A549 (cell line): ENCODE data around the gene GPR15LG. TPM values are rescaled to one million over a fixed set of nuclear protein-coding genes. Genes with fewer than 3 reads are reported as not detected.
"Not testable (repeated sequence)": the region's sequence is repeated elsewhere in the genome, so short reads cannot be mapped to it uniquely, and the experiment has no call there.

Experiments
- ATAC-seq, 2 experiments: fragments of 200-7000 bp in 1 of 2; fragments of >200 bp in 1 of 2; cut with Nextera tagmentation in 1 of 2; cut with Tn5 transposase in 1 of 2; 3 replicates each; pipeline versions ENCODE4 v1.8.0 to v1.9.1; 2018 to 2020; ENCODE audit warnings: mild to moderate bottlenecking in 1 of 2, moderate library complexity in 1 of 2
- CTCF ChIA-PET: fragments of 300-600 bp; sonication (Branson Sonifier 250); formaldehyde crosslinking; extraction: SDS; loops from one replicate; lab custom pipeline; 2021; ENCODE audit warnings: antibody characterized with exemption, inconsistent platforms; lab: Yijun Ruan, JAX
- POLR2A ChIA-PET: fragments of 350-600 bp; formaldehyde crosslinking; extraction: SDS; loops from one replicate; lab custom pipeline; 2021; ENCODE audit warnings: antibody characterized with exemption, inconsistent platforms; lab: Yijun Ruan, JAX
- DNase-seq, 2 experiments: peaks; one replicate each; pipeline versions ENCODE4 v3.0.0 to v3.0.0-alpha.2; 2011 to 2016; ENCODE audit warnings: low read depth in 1 of 2, low spot score in 1 of 2
- FAIRE-seq: peaks from 2 replicates; lab custom pipeline; 2011; peaks lifted over from hg19 to GRCh38; lab: Jason Lieb, UNC
- H3K27ac ChIP-seq, 2 experiments: fragments of >200 bp; sonication (Bioruptor Twin); formaldehyde crosslinking; 3 replicates each; pipeline ENCODE4 v1.5.1; 2016 to 2017
- H3K4me1 ChIP-seq: fragments of >200 bp; sonication (Bioruptor Twin); formaldehyde crosslinking; 3 replicates; pipeline ENCODE4 v1.6.1; 2016
- H3K4me2 ChIP-seq: fragments of >200 bp; sonication (Bioruptor Twin); formaldehyde crosslinking; 3 replicates; pipeline ENCODE4 v1.6.1; 2016
- H3K4me3 ChIP-seq: fragments of >200 bp; sonication (Bioruptor Twin); formaldehyde crosslinking; 3 replicates; pipeline ENCODE4 v1.5.1; 2016
- H3K9me3 ChIP-seq: fragments of >200 bp; sonication (Bioruptor Twin); formaldehyde crosslinking; 3 replicates; pipeline ENCODE4 v1.6.1; 2016
- ATOH8 ChIP-seq: fragments of 250-450 bp; sonication (Bioruptor Pico); IDR thresholded peaks from 2 replicates; pipeline ENCODE4 v1.5.0; 2020; ENCODE audit warnings: low read depth, mild to moderate bottlenecking, moderate library complexity
- BHLHE40 ChIP-seq: IDR thresholded peaks from 2 replicates; pipeline ENCODE4 v1.6.1; 2012; ENCODE audit warnings: low read depth, low read length, inconsistent platforms
- CEBPB ChIP-seq, 2 experiments: fragments of >200 bp in 1 of 2; sonication (Bioruptor Twin) in 1 of 2; formaldehyde crosslinking in 1 of 2; IDR thresholded peaks; 2 replicates each; pipeline ENCODE4 v1.6.1; 2012 to 2016
- CHD2 ChIP-seq: fragments of 150-350 bp; IDR thresholded peaks from 2 replicates; pipeline ENCODE4 v1.6.1; 2014; ENCODE audit warnings: low read length; ENCODE audit not compliant: partially characterized antibody
- CTCF ChIP-seq: fragments of >200 bp; sonication (Bioruptor Twin); formaldehyde crosslinking; IDR thresholded peaks from 3 replicates; pipeline ENCODE4 v1.5.1; 2016
- FOSB ChIP-seq: fragments of 250-450 bp; sonication (Bioruptor Pico); IDR thresholded peaks from 2 replicates; pipeline ENCODE4 v1.5.0; 2020; ENCODE audit warnings: mild to moderate bottlenecking, moderate library complexity
- FOSL2 ChIP-seq, 2 experiments: fragments of 450-650 bp in 1 of 2; fragments of >200 bp in 1 of 2; sonication (Bioruptor Twin) in 1 of 2; formaldehyde crosslinking; IDR thresholded peaks; 2 replicates each; pipeline versions ENCODE4 v1.5.0 to v1.6.1; 2016 to 2020; ENCODE audit warnings: mild to moderate bottlenecking in 1 of 2, moderate library complexity in 1 of 2
- HOXA7 ChIP-seq: fragments of 250-450 bp; sonication (Bioruptor Pico); IDR thresholded peaks from 2 replicates; pipeline ENCODE4 v1.5.0; 2020; ENCODE audit warnings: mild to moderate bottlenecking, moderate library complexity
- HOXB5 ChIP-seq: fragments of 250-450 bp; sonication (Bioruptor Pico); IDR thresholded peaks from 2 replicates; pipeline ENCODE4 v1.5.0; 2020; ENCODE audit warnings: mild to moderate bottlenecking, moderate library complexity
- JUN ChIP-seq, 2 experiments: fragments of >200 bp; sonication (Bioruptor Twin); formaldehyde crosslinking; IDR thresholded peaks; 2 replicates in 1 of 2; 3 replicates in 1 of 2; pipeline ENCODE4 v1.6.1; 2016 to 2017
- MAFK ChIP-seq: fragments of 450-650 bp; IDR thresholded peaks from 2 replicates; pipeline ENCODE4 v1.6.1; 2014; ENCODE audit not compliant: partially characterized antibody
- MAZ ChIP-seq: fragments of 150-350 bp; IDR thresholded peaks from 2 replicates; pipeline ENCODE4 v1.6.1; 2014; ENCODE audit warnings: antibody characterized with exemption, low read depth, low read length, borderline replicate concordance
- MYC ChIP-seq: IDR thresholded peaks from 2 replicates; pipeline ENCODE4 v1.6.1; 2012; ENCODE audit warnings: mild to moderate bottlenecking, inconsistent platforms, low read length, improper control_type of control experiment, borderline replicate concordance
- RAD21 ChIP-seq, 2 experiments: fragments of >200 bp in 1 of 2; sonication (Bioruptor Twin) in 1 of 2; formaldehyde crosslinking in 1 of 2; IDR thresholded peaks in 1 of 2; conservative IDR thresholded peaks in 1 of 2; 2 replicates in 1 of 2; 3 replicates in 1 of 2; pipeline ENCODE4 v1.6.1; 2012 to 2018; ENCODE audit warnings: inconsistent platforms in 1 of 2
- RFX5 ChIP-seq: fragments of 450-650 bp; IDR thresholded peaks from 2 replicates; pipeline ENCODE4 v1.7.1; 2014; ENCODE audit warnings: antibody characterized with exemption, mild to moderate bottlenecking, moderate library complexity
- SREBF2 ChIP-seq: fragments of 450-650 bp; IDR thresholded peaks from 2 replicates; pipeline ENCODE4 v1.6.1; 2014; ENCODE audit warnings: mild to moderate bottlenecking, moderate library complexity
- ZFP36 ChIP-seq: fragments of 450-650 bp; IDR thresholded peaks from 2 replicates; pipeline ENCODE4 v1.6.1; 2014; ENCODE audit warnings: borderline replicate concordance; ENCODE audit not compliant: partially characterized antibody
- ZSCAN20 ChIP-seq: fragments of 250-450 bp; sonication (Bioruptor Pico); IDR thresholded peaks from 2 replicates; pipeline ENCODE4 v1.8.0; 2022; ENCODE audit warnings: mild to moderate bottlenecking, moderate library complexity
- WGBS: methylation state at CpG from one replicate; pipeline ENCODE4 v1.1.6; 2017; ENCODE audit errors: missing lambda C conversion rate; 5-methylcytosine and 5-hydroxymethylcytosine counted together
- polyA minus RNA-seq: library from RNA; depleted of rRNA, polyadenylated mRNA; stranded (reverse); fragments of >200 nt; gene quantifications from 2 replicates; pipeline ENCODE4 v1.2.3, GENCODE V29; 2011; rRNA and poly(A)+ RNA removed
- polyA plus RNA-seq, 4 experiments: library from polyadenylated mRNA; depleted of rRNA in 3 of 4; stranded (reverse); fragments of >200 nt; fragmentation: RNase III in 1 of 4; extraction: RNeasy Plus Mini Kit Qiagen cat#74134 plus additional on column Dnase treatment in 1 of 4; gene quantifications; 2 replicates in 3 of 4; 3 replicates in 1 of 4; pipeline ENCODE4 v1.2.3, GENCODE V29; 2011 to 2017
- TF ChIP-seq, protein P1 (sequence below): IDR thresholded peaks from 2 replicates; pipeline ENCODE4 v1.6.1; 2012

GPR15LG gene
- not detected in 2 replicates for polyA plus RNA-seq (2011; rRNA removed)
- not detected in 2 replicates for polyA plus RNA-seq (2012; cell fraction: cytosol; rRNA removed)
- polyA plus RNA-seq (2012; cell fraction: nucleus; rRNA removed) = not detected in 2 replicates
- not detected in 3 replicates for polyA plus RNA-seq (2017; fragmentation: RNase III; extraction: RNeasy Plus Mini Kit Qiagen cat#74134 plus additional on column Dnase treatment)
- polyA minus RNA-seq = not detected in 2 replicates

DNA sequence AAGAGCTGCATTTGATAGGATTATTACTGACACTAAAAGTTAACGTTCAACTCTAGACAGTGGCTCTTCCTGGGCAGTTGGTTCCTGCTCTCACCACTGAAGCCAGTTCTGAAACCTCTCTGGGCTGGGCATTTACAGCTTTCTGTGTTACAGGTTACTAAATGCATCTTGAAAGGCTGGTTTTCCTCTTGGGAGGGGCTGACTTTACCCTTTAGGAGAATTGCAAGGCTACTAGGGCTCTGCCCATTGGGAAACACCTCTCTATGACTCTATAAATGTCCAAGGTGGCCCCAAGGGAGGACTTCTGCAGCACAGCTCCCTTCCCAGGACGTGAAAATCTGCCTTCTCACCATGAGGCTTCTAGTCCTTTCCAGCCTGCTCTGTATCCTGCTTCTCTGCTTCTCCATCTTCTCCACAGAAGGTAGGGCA is at the start of gene GPR15LG:
Gene GPR15LG (plus strand): TSS at position 301 of the 429 bp plus-strand sequence. CDS start 51 bp downstream, at position 352.
- ATAC-seq = no peak
- ChIA-PET CTCF (interaction anchor here (0.5 kb wide), 1 partner anchor 8 kb away, joined by 3 read pairs; no protein-coding TSS in a partner anchor), POLR2A (no interaction called here)

GRCh38 chr10:84125910-84126784 is 47.5 kb upstream of the GPR15LG start:
- WGBS = 14% methylated on average over 10 of the region's 10 CpGs
- H3K4me1 ChIP-seq, POLR2A ChIA-PET: not testable (repeated sequence)

More for the DNA sequence above, at the start of gene GPR15LG:
- H3K27ac ChIP-seq = no peak within 1 kb of the TSS
- no peak within 1 kb of the TSS for H3K4me3 ChIP-seq
- no peak for TF ChIP-seq HOXA7
- TF ChIP-seq FOSB = no peak
- TF ChIP-seq ZFP36 = no peak
- TF ChIP-seq CEBPB (IDR thresholded peaks at IDR 0.05) = no peak
- TF ChIP-seq CHD2 = no peak
- TF ChIP-seq ATOH8 (CRISPR knock-in tag) = no peak
- no peak for TF ChIP-seq HOXB5 (CRISPR knock-in tag)
- no peak for TF ChIP-seq JUN (IDR thresholded peaks at IDR 0.05)
- TF ChIP-seq RFX5 = no peak
- TF ChIP-seq, protein P1, sequence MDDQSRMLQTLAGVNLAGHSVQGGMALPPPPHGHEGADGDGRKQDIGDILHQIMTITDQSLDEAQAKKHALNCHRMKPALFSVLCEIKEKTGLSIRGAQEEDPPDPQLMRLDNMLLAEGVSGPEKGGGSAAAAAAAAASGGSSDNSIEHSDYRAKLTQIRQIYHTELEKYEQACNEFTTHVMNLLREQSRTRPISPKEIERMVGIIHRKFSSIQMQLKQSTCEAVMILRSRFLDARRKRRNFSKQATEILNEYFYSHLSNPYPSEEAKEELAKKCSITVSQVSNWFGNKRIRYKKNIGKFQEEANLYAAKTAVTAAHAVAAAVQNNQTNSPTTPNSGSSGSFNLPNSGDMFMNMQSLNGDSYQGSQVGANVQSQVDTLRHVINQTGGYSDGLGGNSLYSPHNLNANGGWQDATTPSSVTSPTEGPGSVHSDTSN = no peak
- no peak for TF ChIP-seq FOSL2 (IDR thresholded peaks at IDR 0.05)
- no peak for TF ChIP-seq FOSL2 (CRISPR knock-in tag; IDR thresholded peaks at IDR 0.05)
- TF ChIP-seq BHLHE40 = no peak
- no peak for TF ChIP-seq CTCF
- no peak for TF ChIP-seq MAZ
- no peak for TF ChIP-seq MYC
- TF ChIP-seq SREBF2 = no peak
- no peak for TF ChIP-seq MAFK
- TF ChIP-seq ZSCAN20 (CRISPR knock-in tag) = no peak
- H3K9me3 ChIP-seq = no peaks in the 10 kb centered on the region
- no peaks in the 10 kb centered on the region for H3K4me1 ChIP-seq
- WGBS = 50% methylated on average over 2 of the region's 2 CpGs
- FAIRE-seq (no peak), DNase-seq (no peak)
- no peak within 1 kb of the TSS for H3K4me2 ChIP-seq

More at GRCh38 chr10:84125910-84126784, 47.5 kb upstream of the GPR15LG start:
- FAIRE-seq, H3K27ac ChIP-seq, H3K4me2 ChIP-seq, H3K9me3 ChIP-seq, H3K4me3 ChIP-seq: not testable (repeated sequence)
- ATAC-seq = peak in 1 of 2 experiments; percentile 58; a peak in 2 of 6 replicates
- peak; percentile 22; the same call in 2 of the 3 replicates for TF ChIP-seq CTCF
- peak; percentile 17 to 36; a peak in 2 of 5 replicates for TF ChIP-seq RAD21 (conservative IDR thresholded peaks at IDR 0.05 in 1 of 2, IDR thresholded peaks at IDR 0.05 in 1 of 2)
- DNase-seq = peak in 1 of 2 experiments; percentile 10
- CTCF ChIA-PET = interaction anchor here (0.8 to 2.0 kb wide), 6 partner anchors 8 to 411 kb away, joined by 3 to 4 read pairs (median 4); no protein-coding TSS in a partner anchor
